Measurements from ENCODE around the gene ERC2. TPM values are rescaled to one million over a fixed set of nuclear protein-coding genes. Genes with fewer than 3 reads are reported as not detected.

The ERC2 gene
- total and polyA plus RNA-seq, 2 of the 8 experiments (the other 6 are each of a cell fraction or from before 2014, with no cell fraction given), result 16.4 to 22.8 TPM

DNA sequence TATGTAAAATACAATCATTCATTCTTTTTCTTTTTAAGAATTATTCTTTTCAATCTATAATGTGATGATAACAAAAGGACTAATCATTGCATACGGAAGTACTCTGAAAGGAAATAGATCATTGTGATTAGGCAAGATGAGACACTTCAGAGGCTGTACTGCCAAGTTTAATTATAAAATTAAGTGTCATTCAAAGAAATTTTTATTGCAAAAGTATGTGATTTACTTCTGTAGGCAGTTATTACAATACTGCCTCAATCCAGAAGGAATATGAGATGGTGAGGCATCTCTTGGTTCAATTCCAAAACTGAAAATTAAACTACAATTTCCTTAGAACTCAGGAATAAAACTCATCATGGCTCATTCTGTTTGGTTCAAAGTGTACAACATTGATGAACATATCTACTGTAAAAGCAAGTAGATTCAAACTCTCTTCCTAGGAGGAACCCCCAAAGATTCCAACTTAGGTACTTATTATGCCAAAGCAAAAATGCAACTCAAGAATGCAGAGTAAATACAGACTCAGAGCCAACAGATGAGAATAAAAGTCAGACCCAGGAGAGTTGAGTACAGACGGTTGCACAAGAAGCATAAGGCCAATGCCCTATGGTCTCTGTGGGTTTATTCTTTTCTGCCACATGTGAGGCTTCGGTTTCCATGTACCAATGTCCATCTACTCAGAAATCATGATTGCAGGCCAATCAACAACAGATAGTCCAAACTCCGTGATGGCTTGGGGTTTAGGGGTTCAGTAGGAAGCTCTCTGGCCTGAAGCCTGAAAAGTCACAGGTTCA, 862.6 kb downstream of the ERC2 start:
- no peak overlapping the region for H3K4me2 ChIP-seq (ENCODE audit: insufficient read depth in 1 of 2, low read depth in 2 of 2, low read length in 2 of 2)
- no peak overlapping the region for H3K14ac ChIP-seq (ENCODE audit: insufficient read length)
- no peak overlapping the region for H3K4me3 ChIP-seq (ENCODE audit: extremely low read depth in 1 of 4, insufficient read depth in 2 of 4, low read depth in 3 of 4, low read length in 4 of 4)
- ChIA-PET POLR2A (ENCODE audit: partially characterized antibody) (no interaction called here), CTCF (ENCODE audit: partially characterized antibody) (interaction anchor here (0.8 to 1.5 kb wide), 2 partner anchors 14 to 15 kb away, joined by 3 read pairs; no protein-coding TSS in a partner anchor)
- no peak overlapping the region for H2BK5ac ChIP-seq (ENCODE audit: low read depth, low read length)
- no peaks in the 10 kb centered on the region; a peak in 1 of 8 replicates for H3K36me3 ChIP-seq (ENCODE audit: control insufficient read depth in 2 of 4, insufficient read depth in 4 of 4, low read length in 3 of 4)
- H3K18ac ChIP-seq (ENCODE audit: extremely low read depth, low read length), result no peak overlapping the region
- H2BK15ac ChIP-seq (ENCODE audit: low read length), result no peak overlapping the region
- peaks cover 3 to 8% (median 6%) of the 10 kb centered on the region in 4 experiments; a peak in 5 of 7 replicates for H3K4me1 ChIP-seq (replicated peaks in 1 of 4; ENCODE audit: control insufficient read depth in 3 of 4, insufficient read depth in 4 of 4, low read length in 3 of 4)
- 92% methylated on average over 4 of the region's 4 CpGs; no CpG with 5 or more reads in 1 of the 2 experiments for WGBS, 2 experiments (ENCODE audit: extremely low coverage in 1 of 2, insufficient coverage in 1 of 2, insufficient read length in 1 of 2, insufficient replicate concordance in 2 of 2, low coverage in 1 of 2, low lambda C conversion rate in 2 of 2, missing lambda C conversion rate in 1 of 2)
- H3K56ac ChIP-seq (replicated peaks; ENCODE audit: insufficient read length, low read depth, low read length), result no peak overlapping the region
- no peak overlapping the region for H2BK20ac ChIP-seq (ENCODE audit: low read length)
- H2BK120ac ChIP-seq (replicated peaks; ENCODE audit: low read depth, low read length), result no peak overlapping the region
- FAIRE-seq (no peak), DNase-seq (ENCODE audit: low read depth in 1 of 2, low spot score in 2 of 2) (no peak)
- H4K91ac ChIP-seq (replicated peaks; ENCODE audit: insufficient read length, low read length), result no peak overlapping the region
- H3K23me2 ChIP-seq (ENCODE audit: low read depth, low read length), result no peaks in the 10 kb centered on the region
- no peak overlapping the region for H3K27ac ChIP-seq (ENCODE audit: low read depth, low read length)
- no peaks in the 10 kb centered on the region for H3K9me3 ChIP-seq (ENCODE audit: insufficient read depth in 2 of 2, low read depth in 1 of 2, low read length in 1 of 2)
- H2AFZ ChIP-seq (ENCODE audit: low read length), result no peak overlapping the region
- no peaks in the 10 kb centered on the region for H3K79me1 ChIP-seq (ENCODE audit: low read depth, low read length)
- no peaks in the 10 kb centered on the region for H3K79me2 ChIP-seq (ENCODE audit: control insufficient read depth in 1 of 2, insufficient read depth in 2 of 2, low read length in 2 of 2)
- H2AK5ac ChIP-seq (ENCODE audit: low read depth, low read length), result no peak overlapping the region; the same call in 1 of the 2 replicates
- H3K23ac ChIP-seq (ENCODE audit: insufficient read length), result no peak overlapping the region
- H4K8ac ChIP-seq (ENCODE audit: extremely low read depth, insufficient read depth, low read length), result no peak overlapping the region
- no peak overlapping the region for H3K9ac ChIP-seq (replicated peaks in 1 of 4; ENCODE audit: extremely low read depth in 1 of 4, low read depth in 3 of 4, low read length in 3 of 4)
- H4K20me1 ChIP-seq (replicated peaks in 1 of 2; ENCODE audit: control insufficient read depth in 1 of 2, insufficient read depth in 2 of 2, low read length in 2 of 2), result no peaks in the 10 kb centered on the region
- H3K4ac ChIP-seq (replicated peaks; ENCODE audit: insufficient read length, low read depth, low read length), result no peak overlapping the region
- TF ChIP-seq CREB1 (IDR thresholded peaks at IDR 0.05), result no peak
- H2BK12ac ChIP-seq (ENCODE audit: low read depth, low read length), result no peak overlapping the region
- H4K5ac ChIP-seq (ENCODE audit: insufficient read length, low read depth, low read length), result no peak overlapping the region
- H3K27me3 ChIP-seq (replicated peaks in 1 of 4; ENCODE audit: control insufficient read depth in 3 of 4, extremely low read depth in 1 of 4, insufficient read depth in 3 of 4, low read length in 3 of 4), result no peaks in the 10 kb centered on the region

All from H1 (cell line).